Measurements from ENCODE around the gene PRSS50.

DNA sequence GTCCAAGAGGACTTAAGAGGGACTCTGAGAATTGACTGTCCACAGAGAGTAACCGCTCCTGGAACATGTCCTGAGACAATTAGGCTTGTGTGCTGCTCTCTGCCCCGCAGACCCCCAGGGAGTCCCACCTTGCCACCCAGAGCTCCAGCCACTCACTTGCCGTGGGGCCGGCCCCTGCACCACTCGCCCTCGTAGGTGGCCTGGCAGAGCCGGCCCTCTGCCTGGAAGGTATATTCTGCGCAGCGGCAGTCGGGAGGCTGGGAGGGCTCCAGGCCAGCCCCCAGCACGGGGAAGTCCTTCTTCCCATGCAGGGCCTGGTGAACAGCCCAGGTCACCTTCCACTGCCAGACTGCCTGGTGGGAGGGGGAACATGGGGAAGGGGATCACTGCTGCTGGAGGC is 34.7 kb downstream of the PRSS50 start:
- TF ChIP-seq EGR1 (IDR thresholded peaks at IDR 0.05; ENCODE audit: low read depth): no peak
- TF ChIP-seq POLR2A (IDR thresholded peaks at IDR 0.05; ENCODE audit: borderline replicate concordance, extremely low read depth, insufficient read depth, insufficient read length): no peak
- TF ChIP-seq RAD21 (IDR thresholded peaks at IDR 0.05; ENCODE audit: low read depth): no peak
- no peak for TF ChIP-seq CTCF (IDR thresholded peaks at IDR 0.05 in 2 of 3, conservative IDR thresholded peaks at IDR 0.05 in 1 of 3; ENCODE audit: borderline replicate concordance in 1 of 3, insufficient read depth in 1 of 3, low read depth in 2 of 3, low read length in 2 of 3)
- no peak for TF ChIP-seq EZH2 (IDR thresholded peaks at IDR 0.05)
- no peak for TF ChIP-seq REST (IDR thresholded peaks at IDR 0.05; ENCODE audit: low read depth)
- no peak for TF ChIP-seq POLR2AphosphoS5 (IDR thresholded peaks at IDR 0.05; ENCODE audit: low read depth, low read length)
